ENCODE results near the gene MEGF8. TPM values are rescaled to one million over a fixed set of nuclear protein-coding genes. Genes with fewer than 3 reads are reported as not detected.

The MEGF8 gene
- total RNA-seq, 1 experiment from 2014 or later, result 7.7 TPM

DNA sequence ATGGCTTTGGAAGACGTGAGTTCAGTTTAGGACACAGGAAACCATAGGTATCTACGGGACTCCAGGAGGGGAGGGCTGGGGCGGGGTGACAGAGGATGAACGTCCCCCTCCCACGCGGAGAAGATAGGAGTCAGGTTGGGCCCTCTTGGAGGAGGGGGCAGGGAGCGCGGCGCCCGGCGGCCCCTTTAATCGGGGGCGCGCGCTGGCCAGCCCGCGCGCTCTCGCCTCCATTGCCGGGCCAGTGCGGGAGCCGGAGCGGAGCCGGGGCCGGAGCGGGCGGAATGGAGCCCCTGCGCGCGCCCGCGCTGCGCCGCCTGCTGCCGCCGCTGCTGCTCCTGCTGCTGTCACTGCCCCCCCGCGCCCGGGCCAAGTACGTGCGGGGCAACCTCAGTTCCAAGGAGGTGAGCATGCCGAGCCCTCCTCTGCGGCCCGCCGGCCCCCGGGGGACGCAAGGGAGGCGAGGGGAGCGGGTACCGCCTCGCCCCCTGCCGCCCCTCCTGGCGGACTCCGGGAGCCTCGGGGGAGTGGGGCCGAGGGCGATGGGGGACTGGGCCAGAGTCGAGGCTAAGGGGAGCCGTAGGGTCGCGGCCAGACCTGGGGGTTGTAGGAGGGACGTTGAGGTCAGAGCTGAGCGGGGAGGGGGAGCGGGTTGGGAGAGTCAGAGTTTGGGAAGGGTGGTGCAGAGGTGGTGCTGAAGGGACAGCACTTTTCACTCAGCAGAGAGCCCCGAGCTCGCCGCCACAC is 12.2 kb upstream of the MEGF8 start, which contains the start of gene TMEM145:
Gene TMEM145 (plus strand): TSS at position 214 of the 744 bp plus-strand sequence. CDS start 68 bp downstream, at position 282.
- no peaks in the 10 kb centered on the region for H4K20me1 ChIP-seq (ENCODE audit: low read length)
- H3K27ac ChIP-seq (ENCODE audit: low read length), result no peak within 1 kb of the TSS
- POLR2A ChIA-PET (ENCODE audit: unreplicated experiment), result no interaction called here
- no peaks in the 10 kb centered on the region for H3K27me3 ChIP-seq (ENCODE audit: low read length)
- H3K4me2 ChIP-seq (ENCODE audit: low read length), result no peak within 1 kb of the TSS
- no TSS peak for BruUV-seq (replicated peaks)
- H3K4me3 ChIP-seq (ENCODE audit: low read length), result no peak within 1 kb of the TSS
- no peak within 1 kb of the TSS for H3K9ac ChIP-seq (ENCODE audit: low read length)
- no peak for ATAC-seq
- intact Hi-C loops (cut with micrococcal nuclease), result no loop called here
- CTCF ChIA-PET, result no interaction called here
- no peak within 1 kb of the TSS for H2AFZ ChIP-seq (ENCODE audit: low read length)
- H3F3A ChIP-seq (ENCODE audit: low read length, unreplicated experiment), result no peaks in the 10 kb centered on the region
- no peaks in the 10 kb centered on the region for H3K79me2 ChIP-seq (ENCODE audit: low read length)
- no peaks in the 10 kb centered on the region for H3K4me1 ChIP-seq (ENCODE audit: insufficient read depth, low read length)
- H3K9me3 ChIP-seq (ENCODE audit: low read length), result no peaks in the 10 kb centered on the region
- H3K36me3 ChIP-seq (ENCODE audit: low read depth, low read length), result no peaks in the 10 kb centered on the region
- no peak for DNase-seq
- H3K9me2 ChIP-seq (replicated peaks; ENCODE audit: low read length), result no peaks in the 10 kb centered on the region
- TF ChIP-seq EZH2 (IDR thresholded peaks at IDR 0.05; ENCODE audit: low read length, unreplicated experiment) (no peak), EZH2phosphoT487 (IDR thresholded peaks at IDR 0.05; ENCODE audit: borderline replicate concordance, low read length) (no peak)

DNA sequence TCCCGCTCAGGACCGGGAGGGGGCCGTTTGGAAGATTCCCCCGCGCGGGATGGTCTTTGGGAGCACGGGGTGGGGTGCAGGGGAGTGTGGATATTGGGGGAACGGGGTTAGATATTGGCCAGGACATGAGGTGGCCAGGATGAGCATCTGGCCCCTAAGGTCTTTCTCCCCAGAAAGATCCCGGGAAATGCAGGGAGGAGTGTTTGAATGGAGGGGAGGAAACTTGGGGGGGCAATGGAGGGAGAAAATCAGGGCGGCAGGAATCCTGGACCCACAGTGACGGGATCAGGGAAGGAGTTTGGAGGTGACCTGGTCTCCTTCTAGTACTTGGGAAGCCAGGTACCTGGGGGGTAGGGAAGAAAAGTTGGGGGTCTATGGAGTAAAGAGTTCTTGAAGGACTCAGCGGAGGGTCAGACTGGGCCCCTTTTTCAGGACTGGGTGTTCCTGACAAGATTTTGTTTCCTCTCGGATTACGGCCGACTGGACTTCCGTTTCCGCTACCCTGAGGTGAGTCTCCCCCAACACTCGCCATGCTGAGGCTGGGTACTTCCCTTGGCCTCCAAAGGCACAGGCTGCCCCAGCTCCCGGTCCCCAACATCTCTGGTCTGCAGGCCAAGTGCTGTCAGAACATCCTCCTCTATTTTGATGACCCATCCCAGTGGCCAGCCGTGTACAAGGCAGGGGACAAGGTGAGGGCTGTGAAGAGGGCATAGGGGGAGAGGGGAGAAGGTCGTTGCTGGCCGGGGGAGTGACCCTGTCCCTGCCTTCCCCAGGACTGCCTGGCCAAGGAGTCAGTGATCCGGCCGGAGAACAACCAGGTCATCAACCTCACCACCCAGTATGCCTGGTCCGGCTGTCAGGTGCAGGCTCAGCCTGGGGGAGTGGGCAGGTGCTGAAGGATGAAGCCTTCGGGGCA is 11.3 kb upstream of the MEGF8 start:
- H4K20me1 ChIP-seq (ENCODE audit: low read length), result no peaks in the 10 kb centered on the region
- intact Hi-C loops (cut with micrococcal nuclease), result no loop called here
- H3K79me2 ChIP-seq (ENCODE audit: low read length), result no peaks in the 10 kb centered on the region
- ATAC-seq (no peak), DNase-seq (no peak)
- H3K4me3 ChIP-seq (ENCODE audit: low read length), result no peak overlapping the region
- no peak overlapping the region for H2AFZ ChIP-seq (ENCODE audit: low read length)
- ChIA-PET CTCF (no interaction called here), POLR2A (ENCODE audit: unreplicated experiment) (no interaction called here)
- H3K9me3 ChIP-seq (ENCODE audit: low read length), result no peaks in the 10 kb centered on the region
- TF ChIP-seq, protein P1, sequence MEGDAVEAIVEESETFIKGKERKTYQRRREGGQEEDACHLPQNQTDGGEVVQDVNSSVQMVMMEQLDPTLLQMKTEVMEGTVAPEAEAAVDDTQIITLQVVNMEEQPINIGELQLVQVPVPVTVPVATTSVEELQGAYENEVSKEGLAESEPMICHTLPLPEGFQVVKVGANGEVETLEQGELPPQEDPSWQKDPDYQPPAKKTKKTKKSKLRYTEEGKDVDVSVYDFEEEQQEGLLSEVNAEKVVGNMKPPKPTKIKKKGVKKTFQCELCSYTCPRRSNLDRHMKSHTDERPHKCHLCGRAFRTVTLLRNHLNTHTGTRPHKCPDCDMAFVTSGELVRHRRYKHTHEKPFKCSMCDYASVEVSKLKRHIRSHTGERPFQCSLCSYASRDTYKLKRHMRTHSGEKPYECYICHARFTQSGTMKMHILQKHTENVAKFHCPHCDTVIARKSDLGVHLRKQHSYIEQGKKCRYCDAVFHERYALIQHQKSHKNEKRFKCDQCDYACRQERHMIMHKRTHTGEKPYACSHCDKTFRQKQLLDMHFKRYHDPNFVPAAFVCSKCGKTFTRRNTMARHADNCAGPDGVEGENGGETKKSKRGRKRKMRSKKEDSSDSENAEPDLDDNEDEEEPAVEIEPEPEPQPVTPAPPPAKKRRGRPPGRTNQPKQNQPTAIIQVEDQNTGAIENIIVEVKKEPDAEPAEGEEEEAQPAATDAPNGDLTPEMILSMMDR (conservative IDR thresholded peaks at IDR 0.05; ENCODE audit: low read depth, low read length), result no peak
- TF ChIP-seq EZH2phosphoT487 (IDR thresholded peaks at IDR 0.05; ENCODE audit: borderline replicate concordance, low read length) (no peak), EZH2 (IDR thresholded peaks at IDR 0.05; ENCODE audit: low read length, unreplicated experiment) (no peak)
- H3K9ac ChIP-seq (ENCODE audit: low read length), result no peak overlapping the region
- no peaks in the 10 kb centered on the region for H3K9me2 ChIP-seq (replicated peaks; ENCODE audit: low read length)
- H3K27ac ChIP-seq (ENCODE audit: low read length), result no peak overlapping the region
- no peaks in the 10 kb centered on the region for H3K27me3 ChIP-seq (ENCODE audit: low read length)
- no TSS peak for BruUV-seq (replicated peaks)
- no peak overlapping the region for H3K4me2 ChIP-seq (ENCODE audit: low read length)
- no peaks in the 10 kb centered on the region for H3F3A ChIP-seq (ENCODE audit: low read length, unreplicated experiment)
- no peaks in the 10 kb centered on the region for H3K4me1 ChIP-seq (ENCODE audit: insufficient read depth, low read length)
- H3K36me3 ChIP-seq (ENCODE audit: low read depth, low read length), result no peaks in the 10 kb centered on the region

DNA sequence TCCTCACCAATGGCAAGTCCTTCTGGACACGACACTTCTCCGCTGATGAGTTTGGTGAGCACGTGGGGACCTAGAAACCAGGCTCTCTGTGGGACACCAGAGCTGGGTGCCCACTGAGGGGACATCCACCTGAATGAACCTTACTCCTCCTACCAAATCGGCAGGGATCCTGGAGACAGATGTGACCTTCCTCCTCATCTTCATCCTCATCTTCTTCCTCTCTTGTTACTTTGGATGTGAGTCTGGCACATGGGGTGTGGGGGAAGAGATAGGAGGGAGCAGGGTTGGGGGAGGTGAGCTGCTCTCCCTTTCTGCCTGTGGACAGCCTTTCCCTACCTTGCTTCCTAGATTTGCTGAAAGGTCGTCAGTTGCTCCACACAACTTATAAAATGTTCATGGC is 10.4 kb upstream of the MEGF8 start:
- ATAC-seq (no peak), DNase-seq (no peak)
- no TSS peak for BruUV-seq (replicated peaks)
- intact Hi-C loops (cut with micrococcal nuclease), result no loop called here
- H2AFZ ChIP-seq (ENCODE audit: low read length), result no peak overlapping the region
- H3K9me3 ChIP-seq (ENCODE audit: low read length), result no peaks in the 10 kb centered on the region
- no peaks in the 10 kb centered on the region for H4K20me1 ChIP-seq (ENCODE audit: low read length)
- H3K36me3 ChIP-seq (ENCODE audit: low read depth, low read length), result no peaks in the 10 kb centered on the region
- no peak overlapping the region for H3K9ac ChIP-seq (ENCODE audit: low read length)
- H3K27ac ChIP-seq (ENCODE audit: low read length), result no peak overlapping the region
- CTCF ChIA-PET, result no interaction called here
- no peak overlapping the region for H3K4me2 ChIP-seq (ENCODE audit: low read length)
- no peak overlapping the region for H3K4me3 ChIP-seq (ENCODE audit: low read length)
- H3K27me3 ChIP-seq (ENCODE audit: low read length), result no peaks in the 10 kb centered on the region
- POLR2A ChIA-PET (ENCODE audit: unreplicated experiment), result no interaction called here
- no peaks in the 10 kb centered on the region for H3F3A ChIP-seq (ENCODE audit: low read length, unreplicated experiment)
- TF ChIP-seq EZH2 (IDR thresholded peaks at IDR 0.05; ENCODE audit: low read length, unreplicated experiment), result no peak
- TF ChIP-seq EZH2phosphoT487 (IDR thresholded peaks at IDR 0.05; ENCODE audit: borderline replicate concordance, low read length), result no peak
- TF ChIP-seq, protein P1 (conservative IDR thresholded peaks at IDR 0.05; ENCODE audit: low read depth, low read length), result no peak
- no peaks in the 10 kb centered on the region for H3K9me2 ChIP-seq (replicated peaks; ENCODE audit: low read length)
- H3K79me2 ChIP-seq (ENCODE audit: low read length), result no peaks in the 10 kb centered on the region
- H3K4me1 ChIP-seq (ENCODE audit: insufficient read depth, low read length), result no peaks in the 10 kb centered on the region
